Measurements from ENCODE around the gene GMDS.

GMDS gene

GRCh38 chr6:1893470-1894130 is 351.8 kb downstream of the GMDS start:
- no peak overlapping the region for H3K4me3 ChIP-seq (replicated peaks; ENCODE audit: low read depth, low read length)
- H3K36me3 ChIP-seq (ENCODE audit: control insufficient read depth, insufficient read depth, low read length): no peaks in the 10 kb centered on the region
- no peaks in the 10 kb centered on the region for H3K27me3 ChIP-seq (replicated peaks; ENCODE audit: control insufficient read depth, insufficient read depth, low read length)
- DNase-seq (ENCODE audit: extremely low read depth, insufficient read length): no peak
- TF ChIP-seq CTCF (IDR thresholded peaks at IDR 0.05; ENCODE audit: insufficient read depth, low read length, poor library complexity, severe bottlenecking): peak; percentile 15

- H3K4me3 ChIP-seq (replicated peaks; ENCODE audit: low read depth, low read length): no peak overlapping the region
- no peak for TF ChIP-seq CTCF (IDR thresholded peaks at IDR 0.05; ENCODE audit: insufficient read depth, low read length, poor library complexity, severe bottlenecking)
- no peak for DNase-seq (ENCODE audit: extremely low read depth, insufficient read length)
Measured at GRCh38 chr6:1892716-1893115, 352.7 kb downstream of the GMDS start.

GRCh38 chr6:1890987-1891386 is 354.4 kb downstream of the GMDS start:
- no peak for TF ChIP-seq CTCF (IDR thresholded peaks at IDR 0.05; ENCODE audit: insufficient read depth, low read length, poor library complexity, severe bottlenecking)
- no peak overlapping the region for H3K4me3 ChIP-seq (replicated peaks; ENCODE audit: low read depth, low read length)
- no peaks in the 10 kb centered on the region for H3K36me3 ChIP-seq (ENCODE audit: control insufficient read depth, insufficient read depth, low read length)
- no peaks in the 10 kb centered on the region for H3K27me3 ChIP-seq (replicated peaks; ENCODE audit: control insufficient read depth, insufficient read depth, low read length)
- no peak for DNase-seq (ENCODE audit: extremely low read depth, insufficient read length)

More at GRCh38 chr6:1892716-1893115, 352.7 kb downstream of the GMDS start:
- no peaks in the 10 kb centered on the region for H3K36me3 ChIP-seq (ENCODE audit: control insufficient read depth, insufficient read depth, low read length)
- no peaks in the 10 kb centered on the region for H3K27me3 ChIP-seq (replicated peaks; ENCODE audit: control insufficient read depth, insufficient read depth, low read length)

- H3K4me3 ChIP-seq (replicated peaks; ENCODE audit: low read depth, low read length): no peak overlapping the region
- TF ChIP-seq CTCF (IDR thresholded peaks at IDR 0.05; ENCODE audit: insufficient read depth, low read length, poor library complexity, severe bottlenecking): no peak
- no peak for DNase-seq (ENCODE audit: extremely low read depth, insufficient read length)
- no peaks in the 10 kb centered on the region for H3K27me3 ChIP-seq (replicated peaks; ENCODE audit: control insufficient read depth, insufficient read depth, low read length)
- H3K36me3 ChIP-seq (ENCODE audit: control insufficient read depth, insufficient read depth, low read length): no peaks in the 10 kb centered on the region
Measured at GRCh38 chr6:1890071-1890470, 355.3 kb downstream of the GMDS start.

- Histone ChIP-seq H3K4me3 (replicated peaks; ENCODE audit: low read depth, low read length) (no peak overlapping the region), H3K36me3 (ENCODE audit: control insufficient read depth, insufficient read depth, low read length) (no peaks in the 10 kb centered on the region), H3K27me3 (replicated peaks; ENCODE audit: control insufficient read depth, insufficient read depth, low read length) (no peaks in the 10 kb centered on the region)
- TF ChIP-seq CTCF (IDR thresholded peaks at IDR 0.05; ENCODE audit: insufficient read depth, low read length, poor library complexity, severe bottlenecking): no peak
- DNase-seq (ENCODE audit: extremely low read depth, insufficient read length): no peak
Measured at GRCh38 chr6:1885576-1886011, 359.8 kb downstream of the GMDS start.

GRCh38 chr6:1884313-1884712 is 361.1 kb downstream of the GMDS start:
- no peaks in the 10 kb centered on the region for H3K36me3 ChIP-seq (ENCODE audit: control insufficient read depth, insufficient read depth, low read length)
- no peaks in the 10 kb centered on the region for H3K27me3 ChIP-seq (replicated peaks; ENCODE audit: control insufficient read depth, insufficient read depth, low read length)
- no peak for TF ChIP-seq CTCF (IDR thresholded peaks at IDR 0.05; ENCODE audit: insufficient read depth, low read length, poor library complexity, severe bottlenecking)
- H3K4me3 ChIP-seq (replicated peaks; ENCODE audit: low read depth, low read length): no peak overlapping the region
- no peak for DNase-seq (ENCODE audit: extremely low read depth, insufficient read length)
